ENCODE data around the gene ECEL1. TPM values are rescaled to one million over a fixed set of nuclear protein-coding genes. Genes with fewer than 3 reads are reported as not detected.
"Not testable (repeated sequence)": the region's sequence is repeated elsewhere in the genome, so short reads cannot be mapped to it uniquely, and the experiment has no call there.

ECEL1 gene
- total and polyA plus RNA-seq, 5 donors, result 0.05 to 0.25 TPM; not detected in 3

DNA sequence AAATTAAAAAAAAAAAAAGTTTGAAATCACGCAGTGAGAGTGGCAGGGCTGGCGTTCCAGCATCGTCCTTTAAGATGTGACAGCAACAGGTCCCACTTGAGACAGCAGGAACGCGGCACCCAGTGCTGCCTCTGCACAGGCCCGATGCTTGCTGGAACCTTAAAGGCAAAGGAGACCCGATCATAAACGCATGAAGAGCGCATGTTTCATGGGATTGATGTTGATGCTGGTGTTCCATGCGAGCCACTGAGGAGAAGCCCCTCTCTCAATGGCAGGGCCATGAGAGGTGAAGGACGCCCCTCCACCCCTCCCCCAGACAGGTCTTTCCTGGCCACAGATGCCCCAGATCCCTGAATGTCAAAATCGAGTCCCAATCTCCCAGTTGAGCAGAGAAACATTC is 49.5 kb downstream of the ECEL1 start:
- no peaks in the 10 kb centered on the region for H3K27me3 ChIP-seq (ENCODE audit: control insufficient read depth, insufficient read depth)
- H3K4me3 ChIP-seq (ENCODE audit: low read length), result no peak overlapping the region
- WGBS, result 83% methylated on average over 12 of the region's 12 CpGs
- DNase-seq (peak in 1 of 3 donors; percentile 10), ATAC-seq (no peak)
- no peaks in the 10 kb centered on the region for H3K4me1 ChIP-seq (ENCODE audit: control insufficient read depth, insufficient read depth, low read length)
- no peak overlapping the region for H3K27ac ChIP-seq (ENCODE audit: low read length)
- no peaks in the 10 kb centered on the region for H3K9me3 ChIP-seq (ENCODE audit: control insufficient read depth, low read length)
- intact Hi-C loops (cut with DNase I), result loop anchor here in 2 of 4 donors (5.0 kb wide), 2 partner anchors 531 to 536 kb away; no protein-coding TSS in a partner anchor

DNA sequence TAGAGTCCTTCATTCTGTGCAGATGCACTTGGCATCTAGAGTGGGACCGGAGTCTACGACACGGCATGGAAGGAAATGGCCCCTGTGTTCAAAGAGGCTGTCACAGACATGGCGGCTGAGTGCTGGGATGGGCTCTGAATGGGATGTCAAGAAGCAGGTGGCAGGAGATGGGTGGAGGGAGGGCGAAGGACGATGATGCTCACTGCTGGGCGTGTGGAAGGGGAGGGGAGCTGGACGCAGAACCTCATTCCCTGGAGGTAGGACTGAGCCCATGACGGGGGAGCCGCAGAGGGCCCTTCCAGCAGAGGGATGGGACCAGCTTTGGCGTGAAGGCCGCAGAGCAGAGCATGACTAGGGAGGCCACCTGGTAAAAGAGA is 50.5 kb downstream of the ECEL1 start:
- no peak for DNase-seq
- WGBS, result 92% methylated on average over 12 of the region's 12 CpGs
- Histone ChIP-seq H3K27ac (ENCODE audit: low read length) (no peak overlapping the region), H3K4me3 (ENCODE audit: low read length) (no peak overlapping the region), H3K4me1 (ENCODE audit: control insufficient read depth, insufficient read depth, low read length) (no peaks in the 10 kb centered on the region), H3K27me3 (ENCODE audit: control insufficient read depth, insufficient read depth) (no peaks in the 10 kb centered on the region), H3K9me3 (ENCODE audit: control insufficient read depth, low read length) (no peaks in the 10 kb centered on the region)
- intact Hi-C loops (cut with DNase I), result loop anchor here in 2 of 4 donors (5.0 kb wide), 2 partner anchors 530 to 535 kb away; no protein-coding TSS in a partner anchor
- no peak for ATAC-seq

DNA sequence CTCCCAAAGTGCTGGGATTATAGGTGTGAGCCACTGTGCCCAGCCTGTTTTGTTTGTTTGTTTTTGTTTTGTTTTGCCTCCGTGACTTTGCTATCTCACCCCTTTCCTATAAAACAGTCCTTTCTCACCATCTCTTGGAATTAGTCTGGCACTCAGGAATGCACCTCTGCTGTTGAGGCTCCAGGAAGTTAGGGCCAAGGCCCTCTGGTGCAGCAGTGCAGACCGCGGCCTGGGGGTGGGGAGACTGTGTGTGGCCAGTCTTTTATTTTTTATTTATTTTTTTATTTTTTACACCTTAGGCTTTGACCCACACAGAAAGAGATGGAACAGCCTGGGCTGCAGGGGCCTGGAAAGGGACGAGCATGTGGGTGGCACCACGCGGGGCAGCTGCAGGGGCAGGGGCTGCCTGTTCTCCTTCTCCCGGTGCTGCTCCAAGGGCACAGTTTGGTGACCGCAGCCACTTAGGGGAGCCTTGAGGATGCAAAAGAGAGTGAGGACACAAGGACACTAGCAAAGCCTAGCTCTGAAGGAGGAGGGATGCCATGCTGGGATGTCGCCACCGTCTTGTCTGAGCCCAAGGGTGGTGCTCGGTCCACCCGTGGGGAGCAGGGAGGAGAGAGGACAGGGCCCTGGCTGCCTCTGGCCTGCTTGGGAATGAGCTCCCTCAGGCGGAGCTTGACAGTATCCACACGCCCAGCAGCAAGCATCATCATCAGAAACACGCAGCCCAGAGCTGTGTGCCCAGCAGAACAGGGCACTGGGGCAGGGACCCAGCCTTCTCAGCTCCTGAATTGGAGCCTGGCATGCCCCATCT is 51.0 kb downstream of the ECEL1 start:
- Histone ChIP-seq H3K4me3 (ENCODE audit: low read length) (no peak overlapping the region), H3K4me1 (ENCODE audit: control insufficient read depth, insufficient read depth, low read length) (no peaks in the 10 kb centered on the region), H3K27ac (ENCODE audit: low read length) (no peak overlapping the region), H3K27me3 (ENCODE audit: control insufficient read depth, insufficient read depth) (no peaks in the 10 kb centered on the region), H3K9me3 (ENCODE audit: control insufficient read depth, low read length) (no peaks in the 10 kb centered on the region)
- DNase-seq (peak in 1 of 3 donors; percentile 7), ATAC-seq (no peak)
- intact Hi-C loops (cut with DNase I), result loop anchor here in 2 of 4 donors (5.0 kb wide), 2 partner anchors 529 to 534 kb away; no protein-coding TSS in a partner anchor
- 82% methylated on average over 15 of the region's 15 CpGs for WGBS

DNA sequence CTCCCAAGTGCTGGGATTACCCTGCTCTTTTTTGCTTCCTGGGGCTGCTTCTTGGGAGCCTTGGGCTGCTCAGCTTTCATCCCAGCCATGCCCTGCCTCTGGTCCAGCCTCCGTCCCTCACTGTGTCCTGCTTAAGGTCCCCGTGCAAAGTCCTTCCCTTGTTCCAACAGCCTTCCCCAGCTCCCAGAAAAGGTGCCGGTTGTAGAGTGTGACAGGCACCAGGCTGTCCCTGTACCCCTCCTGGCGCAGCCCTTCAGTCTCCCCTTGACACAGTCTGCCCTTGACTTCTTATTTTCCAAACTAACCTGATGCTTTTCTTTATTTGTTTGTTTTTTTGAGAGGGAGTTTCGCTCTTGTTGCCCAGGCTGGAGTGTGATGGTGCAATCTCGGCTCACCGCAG is 51.8 kb downstream of the ECEL1 start:
- Histone ChIP-seq H3K9me3 (ENCODE audit: control insufficient read depth, low read length) (no peaks in the 10 kb centered on the region), H3K4me1 (ENCODE audit: control insufficient read depth, insufficient read depth, low read length) (no peaks in the 10 kb centered on the region), H3K27me3 (ENCODE audit: control insufficient read depth, insufficient read depth) (no peaks in the 10 kb centered on the region), H3K4me3 (ENCODE audit: low read length) (no peak overlapping the region), H3K27ac (ENCODE audit: low read length) (no peak overlapping the region)
- 87% methylated on average over 7 of the region's 7 CpGs for WGBS
- intact Hi-C loops (cut with DNase I), result loop anchor here in 2 of 4 donors (5.0 kb wide), 2 partner anchors 529 to 534 kb away; no protein-coding TSS in a partner anchor
- no peak for ATAC-seq
- no peak for DNase-seq

DNA sequence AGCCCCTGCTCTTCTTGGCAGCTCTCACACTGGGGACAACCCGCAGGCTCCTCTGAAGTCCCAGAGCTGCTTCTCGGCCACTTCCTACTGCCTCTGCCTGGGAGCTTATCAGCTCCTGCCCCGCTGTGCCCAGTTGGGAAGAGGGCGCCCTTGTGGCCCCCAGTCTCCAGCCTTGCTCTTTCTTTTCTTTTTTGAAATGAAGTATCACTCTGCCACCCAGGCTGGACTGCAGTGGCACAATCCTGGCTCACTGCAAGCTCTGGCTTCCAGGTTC is 52.3 kb downstream of the ECEL1 start:
- Histone ChIP-seq H3K27ac (ENCODE audit: low read length) (no peak overlapping the region), H3K27me3 (ENCODE audit: control insufficient read depth, insufficient read depth) (no peaks in the 10 kb centered on the region), H3K4me1 (ENCODE audit: control insufficient read depth, insufficient read depth, low read length) (no peaks in the 10 kb centered on the region), H3K4me3 (ENCODE audit: low read length) (no peak overlapping the region), H3K9me3 (ENCODE audit: control insufficient read depth, low read length) (no peaks in the 10 kb centered on the region)
- intact Hi-C loops (cut with DNase I), result loop anchor here in 2 of 4 donors (5.0 kb wide), 2 partner anchors 528 to 533 kb away; no protein-coding TSS in a partner anchor
- WGBS, result 89% methylated on average over 4 of the region's 4 CpGs
- ATAC-seq, result no peak
- DNase-seq, result no peak

DNA sequence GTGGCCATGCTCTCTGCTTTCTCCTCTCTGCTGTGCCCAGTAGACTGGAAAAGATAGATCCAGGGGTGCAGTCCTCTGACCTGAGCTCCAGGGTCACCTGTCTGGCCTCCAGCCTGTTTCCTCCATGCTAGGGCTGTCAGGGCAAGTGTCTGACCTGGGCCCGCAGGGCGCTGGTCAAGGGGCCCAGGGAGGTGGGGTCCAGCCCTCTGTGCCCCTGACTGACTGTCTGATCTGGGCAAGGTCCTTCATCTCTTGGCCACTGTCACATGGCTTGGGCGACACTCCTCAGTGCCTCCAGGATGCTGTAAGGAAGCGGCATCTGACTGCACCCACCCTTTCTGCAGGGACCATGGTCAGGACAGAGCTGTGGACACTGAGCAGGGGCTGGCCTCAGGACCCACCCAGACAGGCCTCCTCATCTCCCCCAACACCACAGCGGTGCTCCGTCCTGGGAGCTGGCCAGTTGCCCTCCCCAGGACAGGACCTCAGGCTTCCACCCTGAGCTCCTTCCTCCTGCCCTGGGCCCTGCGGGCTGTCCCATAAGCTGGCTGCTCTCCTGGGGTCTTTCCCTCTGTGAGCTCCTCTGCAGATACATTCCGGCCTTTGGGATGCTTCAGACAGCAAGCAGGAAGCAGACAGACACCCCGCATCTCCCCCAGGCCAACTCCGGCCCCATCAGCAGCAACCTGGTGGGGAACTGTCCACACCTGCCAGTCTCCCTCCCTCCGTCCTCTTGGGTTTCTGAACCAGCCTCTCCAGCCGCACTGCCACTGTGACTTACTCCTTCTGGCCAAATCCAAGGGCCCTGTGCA is 52.9 kb downstream of the ECEL1 start:
- no peak for DNase-seq
- intact Hi-C loops (cut with DNase I), result loop anchor here in 2 of 4 donors (5.0 kb wide), 2 partner anchors 527 to 532 kb away; no protein-coding TSS in a partner anchor
- WGBS, result 88% methylated on average over 12 of the region's 12 CpGs

DNA sequence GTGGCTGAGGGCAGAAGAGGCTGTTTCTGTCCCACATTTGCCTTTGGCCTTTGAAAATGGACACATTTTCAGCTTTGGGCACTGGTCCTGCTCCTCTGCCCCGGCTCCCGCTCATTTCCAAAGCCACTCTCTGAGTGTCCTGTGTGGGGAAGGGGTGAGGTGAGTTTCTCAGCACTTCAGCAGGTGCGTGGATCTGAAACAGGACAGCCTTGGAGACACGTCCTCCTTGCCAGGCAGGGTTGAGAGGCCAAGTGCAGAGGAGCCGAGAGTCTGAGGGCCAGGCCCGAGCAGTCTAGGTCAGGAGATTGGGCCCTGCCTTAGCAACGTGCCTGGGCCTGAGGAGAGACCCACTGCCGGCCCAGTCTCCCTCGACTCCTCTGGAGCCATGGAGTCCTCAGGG is 53.5 kb downstream of the ECEL1 start:
- Histone ChIP-seq H3K9me3 (ENCODE audit: control insufficient read depth, low read length) (no peaks in the 10 kb centered on the region), H3K4me1 (ENCODE audit: control insufficient read depth, insufficient read depth, low read length) (no peaks in the 10 kb centered on the region), H3K27me3 (ENCODE audit: control insufficient read depth, insufficient read depth) (no peaks in the 10 kb centered on the region), H3K4me3 (ENCODE audit: low read length) (no peak overlapping the region), H3K27ac (ENCODE audit: low read length) (no peak overlapping the region)
- WGBS, result 80% methylated on average over 9 of the region's 9 CpGs
- ATAC-seq, result no peak
- intact Hi-C loops (cut with DNase I), result no loop called here
- no peak for DNase-seq

More for the DNA sequence above, 52.9 kb downstream of the ECEL1 start:
- Histone ChIP-seq H3K4me3 (ENCODE audit: low read length) (no peak overlapping the region), H3K27me3 (ENCODE audit: control insufficient read depth, insufficient read depth) (no peaks in the 10 kb centered on the region), H3K4me1 (ENCODE audit: control insufficient read depth, insufficient read depth, low read length) (no peaks in the 10 kb centered on the region), H3K27ac (ENCODE audit: low read length) (no peak overlapping the region), H3K9me3 (ENCODE audit: control insufficient read depth, low read length) (no peaks in the 10 kb centered on the region)
- ATAC-seq, result no peak

DNA sequence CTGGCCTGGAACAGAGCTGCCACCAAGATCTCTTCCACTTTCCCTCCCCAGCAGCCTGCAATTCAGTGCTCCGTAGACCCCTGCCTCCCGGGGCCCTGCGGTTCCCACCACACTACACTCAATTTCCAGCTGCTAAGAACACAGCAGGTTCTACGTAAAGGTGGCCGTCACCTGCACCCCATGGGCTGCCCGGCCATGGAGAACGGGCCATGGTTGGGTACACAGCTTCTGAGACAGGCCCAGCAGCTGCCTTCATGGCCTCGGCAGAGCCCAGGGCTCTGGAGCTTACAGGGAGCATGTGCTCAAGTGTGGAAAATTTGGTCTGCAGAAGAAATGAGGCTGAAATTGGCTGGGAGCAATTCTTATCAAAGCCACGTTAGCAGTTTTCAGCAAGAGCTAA is 54.0 kb downstream of the ECEL1 start:
- H3K4me1 ChIP-seq (ENCODE audit: control insufficient read depth, insufficient read depth, low read length); H3K4me3 ChIP-seq (ENCODE audit: low read length); DNase-seq; H3K27ac ChIP-seq (ENCODE audit: low read length); intact Hi-C loops (cut with DNase I); H3K9me3 ChIP-seq (ENCODE audit: control insufficient read depth, low read length); H3K27me3 ChIP-seq (ENCODE audit: control insufficient read depth, insufficient read depth); ATAC-seq: not testable (repeated sequence)
- WGBS, result 86% methylated on average over 9 of the region's 9 CpGs

DNA sequence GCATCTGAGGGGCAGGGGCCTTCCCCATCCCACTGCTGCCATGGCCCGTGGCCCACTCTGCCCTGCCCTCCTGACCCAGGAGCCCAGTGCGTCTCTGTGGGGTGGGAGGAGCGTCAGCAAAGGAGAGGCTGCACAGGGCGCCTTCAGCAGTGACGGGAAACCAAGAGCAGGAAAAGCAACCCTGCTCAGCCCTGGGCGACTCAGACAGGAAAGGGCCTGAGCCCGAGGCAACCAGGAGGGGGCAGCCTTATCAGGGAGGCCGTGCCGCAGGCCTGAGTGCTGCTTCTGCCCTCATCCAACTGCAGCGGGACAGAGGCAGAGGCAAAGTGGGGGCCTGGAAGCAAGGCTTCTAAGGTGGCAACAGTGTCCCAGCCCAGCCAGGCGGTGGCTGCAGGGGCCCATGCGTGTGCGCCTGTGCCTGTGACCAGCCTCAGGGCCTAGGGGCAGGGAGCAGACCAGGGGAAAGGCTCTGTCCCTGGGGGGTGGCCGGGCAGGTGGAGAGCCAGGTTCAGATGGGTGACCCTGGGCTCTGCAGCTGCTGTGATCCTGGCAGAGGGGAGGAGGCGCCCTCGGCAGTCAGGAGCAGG is 54.9 kb downstream of the ECEL1 start:
- 73% methylated on average over 16 of the region's 16 CpGs for WGBS
- Histone ChIP-seq H3K4me1 (ENCODE audit: control insufficient read depth, insufficient read depth, low read length) (no peaks in the 10 kb centered on the region), H3K4me3 (ENCODE audit: low read length) (no peak overlapping the region), H3K27me3 (ENCODE audit: control insufficient read depth, insufficient read depth) (no peaks in the 10 kb centered on the region), H3K9me3 (ENCODE audit: control insufficient read depth, low read length) (no peaks in the 10 kb centered on the region), H3K27ac (ENCODE audit: low read length) (no peak overlapping the region)
- DNase-seq (no peak), ATAC-seq (peak in 1 of 2 donors; percentile 26)
- intact Hi-C loops (cut with DNase I), result no loop called here

DNA sequence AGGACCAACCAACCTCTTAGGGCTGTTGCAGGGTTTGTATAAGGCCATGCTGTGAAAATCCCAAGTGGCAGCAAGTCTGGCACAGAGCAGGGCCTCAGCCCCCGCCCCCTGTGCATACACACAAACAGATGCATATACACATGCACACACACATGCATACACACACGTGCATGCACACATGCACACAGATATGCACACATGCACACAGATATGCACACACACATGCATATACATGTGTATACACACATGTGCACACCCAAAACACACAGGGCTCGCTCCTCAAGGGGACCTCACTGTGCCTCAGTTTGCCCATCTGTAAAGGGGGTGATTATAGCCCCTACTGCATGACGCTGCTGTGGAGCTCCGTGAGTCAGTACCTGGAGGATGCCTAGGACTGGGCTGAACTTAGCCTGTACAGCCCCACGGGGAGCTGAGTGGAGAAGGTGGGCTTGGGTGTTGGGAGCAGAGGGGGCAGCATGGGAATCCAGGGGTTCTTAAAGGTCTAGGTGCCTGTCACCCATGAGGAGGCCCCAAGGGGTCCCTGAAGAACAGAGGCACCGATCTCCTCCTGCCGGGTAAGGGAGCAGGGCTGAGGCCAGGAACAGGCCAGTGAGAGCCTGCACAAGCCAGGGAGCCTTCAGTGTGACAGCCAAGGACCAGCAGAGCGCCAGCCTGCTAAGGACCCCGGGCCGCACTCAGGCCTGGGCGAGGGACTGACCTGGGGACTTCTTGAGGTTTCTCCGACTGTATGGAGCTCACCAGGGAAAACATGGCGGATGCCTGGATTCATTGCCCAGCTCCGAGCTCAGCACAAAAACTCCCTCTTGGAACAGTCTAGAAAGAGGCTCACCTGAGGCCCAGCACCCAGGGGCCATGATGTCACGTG is 55.7 kb downstream of the ECEL1 start:
- ATAC-seq, result no peak
- Histone ChIP-seq H3K4me3 (ENCODE audit: low read length) (no peak overlapping the region), H3K9me3 (ENCODE audit: control insufficient read depth, low read length) (no peaks in the 10 kb centered on the region), H3K4me1 (ENCODE audit: control insufficient read depth, insufficient read depth, low read length) (no peaks in the 10 kb centered on the region), H3K27ac (ENCODE audit: low read length) (no peak overlapping the region), H3K27me3 (ENCODE audit: control insufficient read depth, insufficient read depth) (no peaks in the 10 kb centered on the region)
- intact Hi-C loops (cut with DNase I), result no loop called here
- no peak for DNase-seq
- 88% methylated on average over 16 of the region's 16 CpGs for WGBS
